Pancreas (tissue), 10 donors: Measurements from ENCODE around the gene SORCS2. TPM values are rescaled to one million over a fixed set of nuclear protein-coding genes. Genes with fewer than 3 reads are reported as not detected.

Experiments used
- ATAC-seq, 4 donors: fragments of 200-7000 bp; cut with Tn5 transposase; one replicate each; pipeline versions ENCODE4 v1.8.0 to v1.9.1; 2020; ENCODE audit warnings: mild to moderate bottlenecking in 4 of 4, moderate library complexity in 4 of 4
- DNase-seq, 6 donors: peaks; one replicate each; pipeline ENCODE4 v3.0.0-alpha.2; 2020
- FAIRE-seq: peaks from 2 replicates; lab custom pipeline; 2012; peaks lifted over from hg19 to GRCh38; lab: Jason Lieb, UNC
- H3K27ac ChIP-seq, 4 donors: fragments of 200-600 bp; sonication (generic); 1 replicate in 3 of 4; 2 replicates in 1 of 4; pipeline versions ENCODE4 v1.5.0 to v1.8.0; 2020
- H3K27me3 ChIP-seq, 4 donors: fragments of 200-600 bp; one replicate each; pipeline ENCODE4 v1.8.0; 2021
- H3K36me3 ChIP-seq, 3 donors: fragments of 200-600 bp; sonication (generic) in 1 of 3; one replicate each; pipeline versions ENCODE4 v1.5.0 to v1.8.0; 2020 to 2021
- H3K4me1 ChIP-seq, 3 donors: fragments of 200-600 bp; one replicate each; pipeline ENCODE4 v1.8.0; 2021
- H3K4me3 ChIP-seq, 4 donors: fragments of 200-600 bp; sonication (generic) in 2 of 4; one replicate each; pipeline versions ENCODE4 v1.5.0 to v1.8.0; 2020 to 2021
- H3K9me3 ChIP-seq, 4 donors: fragments of 200-600 bp; one replicate each; pipeline ENCODE4 v1.8.0; 2021
- WGBS, 2 donors: extraction: QIAGEN DNeasy Blood & Tissue Kit; methylation state at CpG; one replicate each; pipeline ENCODE4 v1.1.7; 2013; 5-methylcytosine and 5-hydroxymethylcytosine counted together
- intact Hi-C, 3 donors: fragments of 100-400 bp; cut with DNase I; formaldehyde crosslinking; loops; one replicate each; pipeline versions ENCODE4 v1.11.1 to v1.14.2; 2022
- polyA plus RNA-seq, 2 donors: library from polyadenylated mRNA; stranded (reverse); fragments of 200-250 nt; gene quantifications; one replicate each; pipeline ENCODE4 v1.2.3, GENCODE V29; 2013
- total RNA-seq, 6 donors: library from RNA; stranded (reverse); fragmentation: NEBNext Ultra II Directional in 4 of 6; extraction: Animal tissue kit (Norgen Biotek cat#: 25700) in 4 of 6; gene quantifications; one replicate each; pipeline versions ENCODE4 v1.2.1 to v1.2.4, GENCODE V29; 2021 to 2023
- TF ChIP-seq, protein P1 (sequence below), 4 donors: fragments of 200-600 bp; sonication (generic) in 3 of 4; IDR thresholded peaks; one replicate each; pipeline versions ENCODE4 v1.5.0 to v1.8.0; 2021; ENCODE audit warnings: antibody characterized with exemption in 4 of 4
- donor health status: healthy with polysubstance abuse.
- donor health status: DM: no; HTN: no; CAD: no; lungs with moderate emphysema.
- donor health status: DM: no; HTN: no; CAD: no.
- donor health status: control.
- donor health status: control.
- donor health status: Bipolar disorder and iron deficiency.
- donor health status: DM: yes; HTN: yes; CAD: no.
- donor health status: DM: no; HTN: no; CAD: no.
- donor health status: DM: no; HTN: no; CAD: no.
- donor health status: DM: yes; HTN: yes; CAD: no.

SORCS2 gene
- total and polyA plus RNA-seq, 8 donors = 0.14 to 1.7 (median 0.42) TPM

- intact Hi-C loops = no loop called here
- FAIRE-seq = no peak
- H3K27me3 ChIP-seq = no peaks in the 10 kb centered on the region
- no peaks in the 10 kb centered on the region for H3K36me3 ChIP-seq
- WGBS, 2 donors = 69 to 76% methylated on average over 8 of the region's 8 CpGs
- no peaks in the 10 kb centered on the region for H3K4me1 ChIP-seq
- TF ChIP-seq, protein P1, sequence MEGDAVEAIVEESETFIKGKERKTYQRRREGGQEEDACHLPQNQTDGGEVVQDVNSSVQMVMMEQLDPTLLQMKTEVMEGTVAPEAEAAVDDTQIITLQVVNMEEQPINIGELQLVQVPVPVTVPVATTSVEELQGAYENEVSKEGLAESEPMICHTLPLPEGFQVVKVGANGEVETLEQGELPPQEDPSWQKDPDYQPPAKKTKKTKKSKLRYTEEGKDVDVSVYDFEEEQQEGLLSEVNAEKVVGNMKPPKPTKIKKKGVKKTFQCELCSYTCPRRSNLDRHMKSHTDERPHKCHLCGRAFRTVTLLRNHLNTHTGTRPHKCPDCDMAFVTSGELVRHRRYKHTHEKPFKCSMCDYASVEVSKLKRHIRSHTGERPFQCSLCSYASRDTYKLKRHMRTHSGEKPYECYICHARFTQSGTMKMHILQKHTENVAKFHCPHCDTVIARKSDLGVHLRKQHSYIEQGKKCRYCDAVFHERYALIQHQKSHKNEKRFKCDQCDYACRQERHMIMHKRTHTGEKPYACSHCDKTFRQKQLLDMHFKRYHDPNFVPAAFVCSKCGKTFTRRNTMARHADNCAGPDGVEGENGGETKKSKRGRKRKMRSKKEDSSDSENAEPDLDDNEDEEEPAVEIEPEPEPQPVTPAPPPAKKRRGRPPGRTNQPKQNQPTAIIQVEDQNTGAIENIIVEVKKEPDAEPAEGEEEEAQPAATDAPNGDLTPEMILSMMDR (IDR thresholded peaks at IDR 0.05) = no peak
- no peak for ATAC-seq
- no peak overlapping the region for H3K27ac ChIP-seq
- no peak overlapping the region for H3K4me3 ChIP-seq
- no peaks in the 10 kb centered on the region for H3K9me3 ChIP-seq
- DNase-seq = peak in 1 of 6 donors; percentile 39
These were observed 344.5 kb downstream of the SORCS2 start for GRCh38 chr4:7536876-7537275.

- ATAC-seq (no peak), DNase-seq (no peak), FAIRE-seq (no peak)
- Histone ChIP-seq H3K4me3 (no peak overlapping the region), H3K4me1 (no peaks in the 10 kb centered on the region), H3K27ac (no peak overlapping the region), H3K9me3 (no peaks in the 10 kb centered on the region), H3K36me3 (no peaks in the 10 kb centered on the region), H3K27me3 (no peaks in the 10 kb centered on the region)
- TF ChIP-seq, protein P1 (IDR thresholded peaks at IDR 0.05) = no peak
- WGBS, 2 donors = 66 to 67% methylated on average over 8 of the region's 8 CpGs
- intact Hi-C loops = no loop called here
These were observed 345.6 kb downstream of the SORCS2 start for GRCh38 chr4:7537853-7538400.

DNA sequence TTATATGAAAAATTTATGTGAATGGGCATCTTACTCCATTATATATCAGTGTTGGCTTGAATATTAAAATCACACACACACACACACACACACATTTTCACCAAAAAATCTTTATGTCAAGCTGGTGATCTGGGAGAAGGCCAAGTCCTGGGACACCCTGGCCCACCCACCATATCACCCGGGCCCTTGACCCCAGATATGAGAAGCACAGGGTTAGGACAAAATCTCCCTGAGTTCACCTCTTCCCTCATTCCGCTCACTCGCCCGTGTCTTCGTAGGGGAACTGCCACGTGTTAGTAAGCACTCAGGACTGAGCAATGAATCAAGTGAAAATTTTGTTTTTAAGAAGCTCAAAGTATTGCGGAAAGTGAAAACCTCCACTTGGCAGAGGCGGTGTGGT lies 346.2 kb downstream of the SORCS2 start:
- TF ChIP-seq, protein P1 (IDR thresholded peaks at IDR 0.05) = no peak
- FAIRE-seq = no peak
- H3K27ac ChIP-seq = no peak overlapping the region
- no peaks in the 10 kb centered on the region for H3K9me3 ChIP-seq
- 75 to 76% methylated on average over 8 of the region's 8 CpGs for WGBS, 2 donors
- intact Hi-C loops = no loop called here
- DNase-seq = no peak
- H3K4me3 ChIP-seq = no peak overlapping the region
- H3K4me1 ChIP-seq = no peaks in the 10 kb centered on the region
- no peak for ATAC-seq
- H3K27me3 ChIP-seq = no peaks in the 10 kb centered on the region
- H3K36me3 ChIP-seq = no peaks in the 10 kb centered on the region

- DNase-seq = no peak
- H3K36me3 ChIP-seq = no peaks in the 10 kb centered on the region
- H3K4me3 ChIP-seq = no peak overlapping the region
- 50 to 52% methylated on average over 3 of the region's 3 CpGs for WGBS, 2 donors
- no peak overlapping the region for H3K27ac ChIP-seq
- H3K4me1 ChIP-seq = no peaks in the 10 kb centered on the region
- TF ChIP-seq, protein P1 (IDR thresholded peaks at IDR 0.05) = no peak
- FAIRE-seq = no peak
- H3K9me3 ChIP-seq = no peaks in the 10 kb centered on the region
- no peaks in the 10 kb centered on the region for H3K27me3 ChIP-seq
- no peak for ATAC-seq
- intact Hi-C loops = no loop called here
These were observed 346.8 kb downstream of the SORCS2 start for GRCh38 chr4:7539186-7539585.

GRCh38 chr4:7539659-7540058 lies 347.3 kb downstream of the SORCS2 start:
- intact Hi-C loops = no loop called here
- Histone ChIP-seq H3K36me3 (no peaks in the 10 kb centered on the region), H3K9me3 (no peaks in the 10 kb centered on the region), H3K4me1 (no peaks in the 10 kb centered on the region), H3K4me3 (no peak overlapping the region), H3K27ac (no peak overlapping the region), H3K27me3 (no peaks in the 10 kb centered on the region)
- TF ChIP-seq, protein P1 (IDR thresholded peaks at IDR 0.05) = no peak
- ATAC-seq (peak in 1 of 4 donors; percentile 12), DNase-seq (peak in 1 of 6 donors; percentile 42), FAIRE-seq (no peak)
- 56 to 72% methylated on average over 7 to 9 of the region's 9 CpGs for WGBS, 2 donors
